HG02623 (cell line): Measurements from ENCODE around the gene EARS2.

Experiments used
- ATAC-seq: cut with Tn5 transposase; IDR thresholded peaks from one replicate; pipeline ENCODE4 v1.9.1; 2021; ENCODE audit warnings: moderate library complexity; ENCODE audit not compliant: unreplicated experiment

Gene EARS2

DNA sequence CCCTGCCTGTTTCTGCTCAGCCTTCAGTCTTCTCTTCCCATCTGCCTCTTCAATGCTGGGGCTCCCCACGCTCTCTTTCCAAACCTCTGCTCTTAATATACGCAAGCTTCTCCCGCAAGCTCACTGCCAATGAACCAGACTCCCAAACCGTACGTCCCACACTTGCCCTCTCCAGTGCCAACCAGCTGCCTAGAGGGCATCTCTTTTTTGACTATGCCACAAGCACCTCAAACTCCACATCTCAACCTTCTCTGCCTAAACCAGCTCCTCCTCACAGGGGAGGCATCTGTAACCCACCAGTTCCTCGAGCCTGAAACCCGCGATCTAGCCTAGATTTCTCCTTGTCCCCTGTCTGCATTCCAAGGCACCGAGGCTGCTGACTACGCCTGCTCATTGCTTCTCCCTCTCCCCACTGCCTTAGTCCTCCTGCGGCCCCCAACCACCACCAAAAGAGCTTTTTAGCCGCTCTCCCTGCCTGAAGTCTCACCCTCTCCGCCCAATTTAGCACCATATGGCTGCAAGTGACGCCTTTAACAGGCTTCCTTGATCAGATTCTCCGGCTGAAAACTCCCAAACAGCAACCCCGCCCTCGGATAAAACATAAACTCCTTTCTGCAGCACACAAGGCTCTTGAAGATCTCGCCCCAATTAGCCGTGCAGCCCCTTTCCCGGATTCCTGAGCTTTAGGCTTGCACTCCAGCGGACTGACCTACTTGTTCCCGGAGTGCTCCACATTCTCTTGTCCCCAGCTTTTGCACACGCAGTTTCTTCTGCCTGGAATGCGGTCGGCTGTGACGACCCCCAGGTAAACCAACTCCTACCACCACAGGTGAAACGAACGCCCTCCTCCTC is 48.3 kb downstream of the EARS2 start:
- no peak for ATAC-seq

GRCh38 chr16:23506606-23506994 is 50.5 kb downstream of the EARS2 start:
- no peak for ATAC-seq

DNA sequence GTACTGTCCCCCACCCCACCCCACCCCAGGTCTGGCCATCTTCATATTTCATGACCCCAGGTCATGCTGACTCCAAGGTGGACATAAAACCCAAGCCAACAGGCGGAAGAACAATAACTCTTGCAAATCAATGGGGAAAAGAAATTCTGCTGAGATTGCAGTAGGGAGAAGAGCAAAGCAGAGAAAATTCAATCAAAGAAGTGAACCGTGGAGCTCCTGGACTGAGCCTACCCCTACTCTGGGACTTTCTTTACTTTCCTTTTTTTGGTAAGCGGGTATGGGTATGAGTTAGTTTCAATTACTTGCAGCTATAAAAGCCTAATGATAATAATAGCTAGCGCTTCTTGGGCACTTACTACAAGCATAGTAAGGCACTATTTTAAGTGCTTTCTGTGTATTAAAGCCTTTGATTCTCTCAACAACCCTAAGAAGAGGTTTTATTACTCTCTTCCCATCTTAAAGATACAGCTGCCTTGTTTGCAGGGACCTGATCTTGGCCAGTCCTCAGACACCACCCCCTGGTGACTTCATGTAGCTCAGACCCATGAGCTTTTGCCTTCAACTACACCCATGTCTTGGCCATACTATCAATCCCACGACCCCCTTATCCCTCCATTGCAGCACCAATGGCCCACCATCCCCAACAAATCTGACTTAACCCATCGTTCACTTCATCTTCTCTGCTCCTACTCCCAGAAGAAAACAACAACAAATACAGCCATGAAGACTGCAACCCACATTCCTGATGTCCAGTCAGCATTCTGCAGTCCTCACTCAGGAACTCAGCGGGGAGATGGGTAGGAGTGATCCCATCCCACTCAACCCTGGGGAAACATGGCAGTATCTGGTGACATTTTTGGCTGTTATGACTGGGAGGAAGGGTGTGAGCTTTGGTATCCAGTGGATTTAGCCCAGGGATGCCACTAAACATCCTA is 51.2 kb downstream of the EARS2 start:
- ATAC-seq = no peak

- peak; percentile 4 for ATAC-seq
Observed at GRCh38 chr16:23505180-23505665, 51.9 kb downstream of the EARS2 start.

DNA sequence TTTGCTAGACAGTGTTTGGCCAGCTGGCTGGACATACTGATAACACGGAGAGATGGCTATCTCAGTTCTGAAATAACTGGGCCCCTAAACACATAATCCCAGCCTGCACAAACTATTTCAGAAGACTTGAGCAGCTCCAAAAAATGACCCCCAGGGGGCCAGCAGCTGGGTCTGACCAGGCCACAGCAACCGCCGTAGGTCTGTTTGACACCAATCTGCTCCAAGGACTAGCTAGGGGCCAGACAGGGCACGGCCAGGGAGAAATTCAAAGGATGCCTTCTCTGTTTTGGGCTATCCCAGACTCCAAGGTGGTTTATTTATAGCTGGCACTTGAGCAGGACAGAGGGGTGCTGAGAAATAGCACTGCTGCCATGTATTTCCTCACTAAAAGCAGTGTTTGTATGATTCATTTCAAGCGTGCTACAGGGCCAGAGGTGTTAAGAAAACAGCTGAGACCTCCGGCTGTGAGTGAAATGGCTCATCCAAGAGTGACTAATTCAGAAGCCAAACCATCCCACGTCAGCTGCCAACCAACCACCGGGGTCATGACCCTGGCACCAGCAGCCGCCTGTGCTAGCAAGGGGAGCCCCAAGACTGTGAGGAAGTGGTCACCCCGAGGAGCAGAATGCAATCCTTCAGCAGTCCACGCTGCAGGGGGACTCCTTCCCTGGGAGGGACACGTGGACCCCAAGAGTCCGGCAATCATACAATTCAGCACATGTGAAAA is 52.5 kb downstream of the EARS2 start:
- ATAC-seq = peak; percentile 59

GRCh38 chr16:23504076-23504452 is 53.1 kb downstream of the EARS2 start:
- no peak for ATAC-seq

DNA sequence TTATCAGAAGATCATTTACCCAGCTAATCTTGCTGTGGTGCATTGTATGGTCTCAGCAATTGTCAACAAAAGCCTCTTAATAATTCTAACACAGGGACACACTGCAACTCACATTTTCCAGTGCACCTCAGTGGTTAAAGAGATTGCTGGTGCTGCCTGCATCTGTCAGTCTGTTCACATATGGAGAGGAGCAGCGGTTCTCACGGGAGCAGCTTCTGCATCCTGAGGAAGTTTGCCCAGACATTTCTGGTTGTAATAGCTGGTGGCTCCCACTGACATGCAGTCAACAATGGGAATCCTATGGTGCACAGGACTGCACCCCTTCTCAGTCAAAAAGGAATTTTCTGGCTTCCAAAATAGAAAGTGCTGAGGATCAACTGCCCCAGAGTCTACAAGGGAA is 54.7 kb downstream of the EARS2 start:
- no peak for ATAC-seq

GRCh38 chr16:23501291-23501690 is 55.9 kb downstream of the EARS2 start:
- no peak for ATAC-seq

DNA sequence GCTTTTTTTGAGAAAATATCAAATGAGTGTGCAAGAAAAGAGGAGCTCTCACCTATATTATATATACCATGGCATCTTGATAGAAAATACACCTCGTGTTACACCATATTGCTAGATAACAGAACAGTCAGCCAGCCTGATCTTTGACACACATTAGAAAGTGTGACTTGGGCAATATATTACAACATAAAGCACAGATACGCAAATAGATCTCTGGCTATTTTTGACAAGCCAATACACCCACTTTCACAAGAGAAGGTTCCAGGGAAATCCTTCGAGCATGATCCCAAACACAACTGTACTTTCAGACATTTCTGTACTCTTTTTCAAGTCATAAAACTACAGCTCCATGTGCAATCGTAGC is 56.3 kb downstream of the EARS2 start:
- ATAC-seq = no peak

DNA sequence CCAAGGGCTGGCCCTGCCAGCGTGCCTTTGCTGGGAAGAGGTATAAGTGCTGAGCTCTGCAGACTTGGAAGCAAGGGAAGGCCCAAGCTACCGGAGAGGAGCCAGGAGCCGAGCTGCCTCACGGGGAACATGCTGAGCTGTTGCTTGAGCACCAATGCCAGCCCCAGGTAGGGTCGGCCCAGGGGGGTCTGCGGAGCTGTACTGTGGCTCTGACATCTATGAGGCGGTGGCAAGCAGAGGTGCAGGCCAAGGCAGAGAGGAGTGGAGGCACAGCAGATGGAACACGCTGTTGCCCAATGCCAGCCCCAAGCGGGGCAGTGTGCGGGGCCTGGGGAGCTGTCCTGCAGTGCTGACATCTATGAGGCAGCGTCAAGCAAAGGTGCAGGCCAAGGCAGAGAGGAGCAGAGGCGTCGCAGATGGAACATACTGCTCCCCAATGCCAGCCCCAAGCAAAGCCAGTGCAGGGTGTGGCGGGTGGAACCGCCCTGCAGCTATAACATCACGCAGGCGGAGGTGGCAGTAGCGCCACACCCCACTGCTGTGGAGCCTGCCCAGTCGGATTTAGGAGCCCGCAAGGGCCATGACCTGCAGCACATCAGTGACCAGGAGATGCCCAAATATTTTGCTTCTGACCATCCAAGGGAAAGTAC is 56.8 kb downstream of the EARS2 start:
- ATAC-seq = no peak

GRCh38 chr16:23499801-23500200 is 57.3 kb downstream of the EARS2 start:
- no peak for ATAC-seq

DNA sequence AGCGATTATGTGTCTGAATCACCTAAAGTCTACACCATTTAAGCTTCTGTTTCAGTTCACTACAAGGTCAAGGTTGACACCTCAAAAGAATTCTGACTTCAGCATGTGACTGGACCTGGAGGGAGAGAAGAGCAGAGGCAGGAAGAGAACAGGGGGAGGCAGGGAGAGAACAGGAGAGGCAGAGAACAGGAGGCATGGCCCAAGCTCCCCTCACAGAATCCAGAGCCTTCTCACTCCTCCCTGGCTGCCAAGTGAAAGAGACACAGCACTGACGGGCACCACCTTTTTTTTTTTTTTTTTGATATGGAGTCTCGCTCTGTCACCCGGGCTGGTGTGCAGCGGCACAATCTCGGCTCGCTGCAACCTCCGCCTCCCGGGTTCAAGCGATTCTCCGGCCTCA is 58.3 kb downstream of the EARS2 start:
- ATAC-seq = no peak

- ATAC-seq = no peak
Observed at GRCh38 chr16:23497543-23497868, 59.6 kb downstream of the EARS2 start.

DNA sequence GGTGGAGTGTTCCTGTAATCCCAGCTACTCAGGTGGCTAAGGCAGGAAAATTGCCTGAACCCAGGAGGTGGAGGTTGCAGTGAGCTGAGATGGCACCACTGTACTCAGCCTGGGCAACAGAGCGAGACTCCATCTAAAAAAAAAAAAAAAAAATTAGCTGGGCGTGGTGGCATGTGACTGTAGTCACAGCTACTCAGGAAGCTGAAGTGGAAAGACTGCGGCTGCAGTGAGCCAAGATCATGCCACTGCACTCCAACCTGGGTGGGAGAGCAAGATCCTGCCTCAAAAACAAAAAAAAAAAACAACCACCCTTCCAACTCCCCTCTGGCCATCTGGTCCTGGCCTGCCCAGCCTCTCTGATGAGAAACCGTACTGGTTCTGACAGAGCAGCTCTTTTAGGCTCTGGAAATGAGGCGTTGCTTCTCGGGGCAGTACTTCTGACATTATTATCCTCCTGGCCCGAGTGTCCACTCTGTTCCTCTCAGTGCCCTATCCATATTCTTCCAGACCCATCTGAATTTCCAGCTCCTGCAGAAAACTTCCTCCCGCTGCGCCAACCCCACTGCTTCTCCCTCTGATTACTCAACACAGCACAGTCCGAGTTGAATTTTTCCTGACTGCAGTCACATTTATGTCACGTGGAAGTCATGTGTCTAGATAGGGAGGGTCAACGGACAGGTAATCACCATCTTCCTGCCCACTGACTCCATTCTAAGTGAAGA is 60.2 kb downstream of the EARS2 start:
- no peak for ATAC-seq

GRCh38 chr16:23495671-23496070 is 61.5 kb downstream of the EARS2 start:
- no peak for ATAC-seq

DNA sequence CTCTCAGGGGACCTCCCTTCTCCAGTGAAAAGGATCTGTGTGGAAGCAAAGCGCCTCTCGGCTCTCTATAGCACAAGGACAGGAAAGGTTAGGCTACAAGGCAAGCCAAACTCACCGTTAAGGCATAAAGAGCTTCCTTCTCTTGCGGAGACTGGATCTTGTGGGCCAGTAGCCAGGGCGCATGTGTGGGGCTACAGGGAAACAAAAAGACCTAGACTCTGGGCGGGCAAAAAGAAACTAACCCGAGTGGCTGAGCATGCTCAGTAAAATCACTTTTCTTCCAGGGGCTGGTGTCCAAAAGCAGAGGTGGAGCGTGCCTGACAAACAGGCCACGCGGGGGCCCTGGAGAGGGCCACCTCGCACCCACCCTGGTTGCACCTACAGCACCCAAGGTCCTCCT is 63.0 kb downstream of the EARS2 start:
- no peak for ATAC-seq

GRCh38 chr16:23491490-23492391 is 65.4 kb downstream of the EARS2 start:
- no peak for ATAC-seq

GRCh38 chr16:23486480-23486879 is 70.7 kb downstream of the EARS2 start:
- ATAC-seq = no peak

DNA sequence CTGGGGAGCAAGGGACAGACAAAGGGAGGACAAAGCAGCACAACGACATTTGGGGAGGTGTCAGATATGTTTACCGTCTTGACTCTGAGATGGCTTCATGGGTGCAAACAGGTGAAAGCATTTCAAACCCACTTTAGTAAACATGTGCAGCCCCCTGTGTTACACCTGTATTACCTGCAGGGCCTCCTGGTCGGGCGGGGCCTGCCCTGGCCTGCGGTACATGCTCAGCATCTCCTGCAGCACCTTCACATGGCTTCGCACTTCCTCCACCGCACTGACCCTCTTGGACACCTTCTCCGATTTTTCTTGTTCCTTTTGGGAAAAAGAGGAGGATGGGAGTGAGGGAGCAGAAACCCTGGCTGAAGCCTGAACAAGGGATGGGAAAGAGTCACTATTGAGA is 71.3 kb downstream of the EARS2 start:
- no peak for ATAC-seq
